RWPE2 (cell line): ENCODE data around the gene BCAS4.

ENCODE experiments used
- ATAC-seq: fragments of 200-7000 bp; cut with Tn5 transposase; 3 replicates; pipeline ENCODE4 v1.9.1; 2021; ENCODE audit warnings: low read depth
- DNase-seq: peaks from one replicate; pipeline ENCODE4 v3.0.0-alpha.2; 2020; ENCODE audit warnings: low spot score
- H3K27ac ChIP-seq: fragments of 450-650 bp; 2 replicates; pipeline ENCODE4 v1.5.1; 2017; ENCODE audit warnings: mild to moderate bottlenecking; ENCODE audit not compliant: poor library complexity, severe bottlenecking
- H3K27me3 ChIP-seq: fragments of 250-450 bp; sonication (Bioruptor Pico); 2 replicates; pipeline ENCODE4 v1.5.1; 2021; ENCODE audit warnings: mild to moderate bottlenecking, moderate library complexity; ENCODE audit not compliant: insufficient read depth, poor library complexity, severe bottlenecking
- H3K36me3 ChIP-seq: fragments of 250-450 bp; sonication (Bioruptor Pico); 2 replicates; pipeline ENCODE4 v1.5.1; 2020; ENCODE audit warnings: low read depth, mild to moderate bottlenecking, moderate library complexity
- H3K4me1 ChIP-seq: fragments of 250-450 bp; sonication (Bioruptor Pico); 2 replicates; pipeline ENCODE4 v1.5.1; 2021; ENCODE audit warnings: mild to moderate bottlenecking, moderate library complexity; ENCODE audit not compliant: insufficient read depth, poor library complexity, severe bottlenecking
- H3K4me3 ChIP-seq: fragments of 250-450 bp; sonication (Bioruptor Pico); 2 replicates; pipeline ENCODE4 v1.5.1; 2021; ENCODE audit warnings: mild to moderate bottlenecking, moderate library complexity; ENCODE audit not compliant: severe bottlenecking
- H3K9me3 ChIP-seq: fragments of 250-450 bp; sonication (Bioruptor Pico); 2 replicates; pipeline ENCODE4 v1.5.1; 2021; ENCODE audit warnings: mild to moderate bottlenecking, moderate library complexity; ENCODE audit not compliant: severe bottlenecking
- CTCF ChIP-seq: fragments of 450-650 bp; IDR thresholded peaks from one replicate; pipeline ENCODE4 v1.5.1; 2017; ENCODE audit warnings: mild to moderate bottlenecking, moderate library complexity; ENCODE audit not compliant: poor library complexity, severe bottlenecking

Gene BCAS4

DNA sequence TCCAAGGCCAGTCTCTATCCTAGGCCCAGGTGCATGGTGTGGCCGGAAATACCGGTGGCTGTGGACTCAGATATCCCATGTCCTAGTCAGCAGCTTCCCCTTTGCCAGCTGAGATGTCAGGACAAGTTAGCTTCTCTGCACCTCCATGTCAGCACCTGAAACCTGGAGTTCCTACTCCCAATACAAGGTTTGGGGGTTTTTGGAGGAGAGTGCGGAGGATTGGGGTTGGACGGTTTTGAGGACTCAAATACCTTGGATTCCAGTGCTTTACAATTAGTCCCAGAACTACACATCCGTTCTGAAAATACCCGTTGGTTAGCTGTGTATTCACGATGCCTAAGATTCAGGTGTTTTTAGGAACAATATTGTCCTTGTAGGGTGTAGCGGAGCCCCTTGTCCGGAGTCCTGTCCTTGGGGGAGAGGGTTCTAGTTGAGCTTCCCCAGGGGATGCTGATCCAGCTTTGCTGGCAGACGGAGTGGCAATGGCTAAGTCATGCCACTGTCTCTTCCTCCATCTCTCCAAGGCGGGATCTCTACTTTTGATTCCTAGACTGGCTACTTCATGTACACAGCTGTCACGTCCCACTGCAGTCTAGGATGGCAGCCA, 91.4 kb downstream of the BCAS4 start:
- TF ChIP-seq CTCF = no peak

DNA sequence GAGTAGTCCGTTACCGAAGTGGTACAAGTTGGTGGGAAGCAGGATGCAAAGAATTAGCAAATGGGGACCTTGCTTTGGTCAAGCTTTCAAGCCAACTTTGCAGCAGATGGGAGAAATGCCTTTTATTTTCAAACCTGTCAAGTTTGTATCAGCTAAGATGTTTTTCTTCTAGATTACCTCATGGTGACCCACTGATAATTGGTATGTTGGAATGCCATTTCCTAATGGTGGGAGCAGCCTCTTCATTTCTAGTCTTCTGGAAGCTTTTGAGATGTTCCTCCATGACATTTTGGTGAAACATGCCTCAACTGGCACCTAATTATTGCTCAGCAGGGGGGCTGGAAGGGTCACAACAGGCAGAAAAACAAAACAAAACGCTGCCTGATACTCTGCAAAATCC, 92.7 kb downstream of the BCAS4 start:
- Histone ChIP-seq H3K4me1 (no peaks in the 10 kb centered on the region), H3K27ac (no peak overlapping the region), H3K9me3 (no peaks in the 10 kb centered on the region), H3K36me3 (peaks cover 42% of the 10 kb centered on the region), H3K4me3 (no peak overlapping the region), H3K27me3 (no peaks in the 10 kb centered on the region)
- ATAC-seq = no peak
- no peak for TF ChIP-seq CTCF
- DNase-seq = no peak

More for the DNA sequence above, 91.4 kb downstream of the BCAS4 start:
- H3K4me3 ChIP-seq = no peak overlapping the region
- H3K36me3 ChIP-seq = peaks cover 29% of the 10 kb centered on the region
- no peak overlapping the region for H3K27ac ChIP-seq
- DNase-seq (no peak), ATAC-seq (peak; percentile 3; the same call in 1 of the 3 replicates)
- no peaks in the 10 kb centered on the region for H3K4me1 ChIP-seq
- no peaks in the 10 kb centered on the region for H3K27me3 ChIP-seq
- H3K9me3 ChIP-seq = no peaks in the 10 kb centered on the region

- DNase-seq = no peak
- 0 out of 3 replicates have a peak, but pooled peaks have one; percentile 3 for ATAC-seq
- H3K27ac ChIP-seq = no peak overlapping the region
- no peaks in the 10 kb centered on the region for H3K9me3 ChIP-seq
- peaks cover 78% of the 10 kb centered on the region for H3K36me3 ChIP-seq
- TF ChIP-seq CTCF = no peak
- H3K4me1 ChIP-seq = no peaks in the 10 kb centered on the region
- no peak overlapping the region for H3K4me3 ChIP-seq
- H3K27me3 ChIP-seq = no peaks in the 10 kb centered on the region
Observed at GRCh38 chr20:50891138-50891537, 96.3 kb downstream of the BCAS4 start.

- no peak overlapping the region for H3K27ac ChIP-seq
- no peak for DNase-seq
- H3K36me3 ChIP-seq = peaks cover 88% of the 10 kb centered on the region
- H3K9me3 ChIP-seq = no peaks in the 10 kb centered on the region
- no peak for ATAC-seq
- no peak overlapping the region for H3K4me3 ChIP-seq
- no peaks in the 10 kb centered on the region for H3K27me3 ChIP-seq
- TF ChIP-seq CTCF = no peak
- H3K4me1 ChIP-seq = no peaks in the 10 kb centered on the region
Observed at GRCh38 chr20:50892394-50892793, 97.5 kb downstream of the BCAS4 start.

GRCh38 chr20:50893620-50894019, 98.8 kb downstream of the BCAS4 start:
- no peak for TF ChIP-seq CTCF
- Histone ChIP-seq H3K4me3 (no peak overlapping the region), H3K9me3 (no peaks in the 10 kb centered on the region), H3K27ac (no peak overlapping the region), H3K4me1 (no peaks in the 10 kb centered on the region), H3K36me3 (peaks cover 96% of the 10 kb centered on the region), H3K27me3 (no peaks in the 10 kb centered on the region)
- no peak for ATAC-seq
- no peak for DNase-seq
